ENCODE measurements around the gene FCN1. TPM values are rescaled to one million over a fixed set of nuclear protein-coding genes. Genes with fewer than 3 reads are reported as not detected.

Gene FCN1
- polyA plus RNA-seq, 1 donor (not counting 4 experiments of a cell fraction or from before 2014, with no cell fraction given): not detected

DNA sequence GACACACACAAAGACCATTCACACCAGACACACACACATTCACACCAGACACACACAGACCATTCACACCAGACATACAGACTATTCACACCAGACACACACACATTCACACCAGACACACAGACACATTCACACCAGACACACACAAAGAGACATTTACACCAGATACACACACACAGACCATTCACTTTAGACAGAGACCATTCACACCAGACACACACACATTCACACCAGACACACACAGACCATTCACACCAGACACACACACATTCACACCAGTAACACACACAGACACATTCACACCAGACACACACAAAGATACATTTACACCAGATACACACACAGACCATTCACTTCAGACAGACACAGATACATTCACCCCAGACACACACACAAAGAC is 29.0 kb upstream of the FCN1 start:
- Histone ChIP-seq H3K4me1 (ENCODE audit: control insufficient read depth, extremely low read depth, insufficient read depth, low read length) (no peaks in the 10 kb centered on the region), H3K4me2 (ENCODE audit: control insufficient read depth, extremely low read depth, insufficient read depth, low read depth, low read length) (no peak overlapping the region), H3K27me3 (ENCODE audit: control insufficient read depth, extremely low read depth, insufficient read depth, low read length) (peaks cover 34% of the 10 kb centered on the region), H3K27ac (ENCODE audit: control insufficient read depth, insufficient read depth, low read length) (no peak overlapping the region), H3K79me2 (ENCODE audit: control insufficient read depth, insufficient read depth, low read length) (no peaks in the 10 kb centered on the region), H3K36me3 (ENCODE audit: control insufficient read depth in 2 of 2, extremely low read depth in 1 of 2, insufficient read depth in 2 of 2, low read length in 2 of 2) (no peaks in the 10 kb centered on the region), H4K20me1 (ENCODE audit: control insufficient read depth, extremely low read depth, insufficient read depth, low read length) (no peaks in the 10 kb centered on the region), H3K9me3 (ENCODE audit: control insufficient read depth, low read depth, low read length) (no peaks in the 10 kb centered on the region), H3K9me1 (ENCODE audit: control insufficient read depth, extremely low read depth, insufficient read depth, low read length) (no peaks in the 10 kb centered on the region), H3K9ac (ENCODE audit: control insufficient read depth, extremely low read depth, insufficient read depth, low read length) (no peak overlapping the region), H2AFZ (ENCODE audit: control insufficient read depth, low read length) (no peak overlapping the region), H3K4me3 (ENCODE audit: control insufficient read depth in 2 of 3, extremely low read depth in 1 of 3, insufficient read depth in 2 of 3, low read depth in 1 of 3, low read length in 3 of 3) (no peak overlapping the region)
- TF ChIP-seq EZH2 (IDR thresholded peaks at IDR 0.05; ENCODE audit: low read length): no peak
- dilution Hi-C loops (cut with MboI; ENCODE audit: extremely low pct_ligation_motif_present, low sequenced_read_pairs): no loop called here
- no peak for FAIRE-seq
- no peak for DNase-seq (ENCODE audit: low read depth, low spot score)

DNA sequence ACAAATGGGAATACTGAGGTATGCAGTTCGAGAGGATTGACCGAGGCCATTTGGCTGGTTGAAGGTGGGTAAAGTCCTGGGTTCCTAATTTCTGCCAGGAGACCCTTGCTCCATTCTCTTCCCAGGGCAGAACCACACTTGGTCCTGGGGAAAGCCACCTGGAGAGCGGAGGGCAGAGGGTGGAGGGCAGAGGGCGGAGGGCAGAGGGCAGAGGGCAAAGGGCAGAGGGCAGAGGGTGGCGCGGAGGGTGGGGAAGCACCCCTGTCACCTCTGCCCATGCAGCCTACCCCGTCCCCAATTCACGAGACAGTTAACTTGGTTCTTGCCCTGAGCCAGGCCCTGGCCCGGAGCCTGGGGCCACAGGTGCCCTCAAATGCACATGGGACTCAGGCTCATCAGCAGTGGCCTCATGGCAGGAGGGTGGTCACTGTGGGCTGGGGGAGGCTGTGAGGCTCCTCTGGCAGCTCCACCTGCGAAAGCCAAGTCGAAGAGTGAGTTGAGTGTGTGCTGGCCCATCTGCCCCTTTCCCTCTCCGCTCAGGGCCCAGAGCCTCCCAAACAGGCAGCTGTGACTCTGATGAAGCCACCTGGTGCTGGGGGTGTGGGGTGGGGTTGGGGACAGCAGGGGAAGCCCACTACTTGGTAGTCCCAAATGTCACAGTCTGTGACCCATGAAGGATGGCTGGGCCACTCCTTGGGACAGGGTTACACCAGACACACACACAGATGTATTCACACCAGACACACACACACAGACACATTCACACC is 28.0 kb upstream of the FCN1 start:
- dilution Hi-C loops (cut with MboI; ENCODE audit: extremely low pct_ligation_motif_present, low sequenced_read_pairs): no loop called here
- Histone ChIP-seq H3K9me3 (ENCODE audit: control insufficient read depth, low read depth, low read length) (no peaks in the 10 kb centered on the region), H2AFZ (ENCODE audit: control insufficient read depth, low read length) (no peak overlapping the region), H3K9me1 (ENCODE audit: control insufficient read depth, extremely low read depth, insufficient read depth, low read length) (no peaks in the 10 kb centered on the region), H3K79me2 (ENCODE audit: control insufficient read depth, insufficient read depth, low read length) (no peaks in the 10 kb centered on the region), H3K27me3 (ENCODE audit: control insufficient read depth, extremely low read depth, insufficient read depth, low read length) (peaks cover 34% of the 10 kb centered on the region), H3K4me3 (ENCODE audit: control insufficient read depth in 2 of 3, extremely low read depth in 1 of 3, insufficient read depth in 2 of 3, low read depth in 1 of 3, low read length in 3 of 3) (no peak overlapping the region), H3K4me2 (ENCODE audit: control insufficient read depth, extremely low read depth, insufficient read depth, low read depth, low read length) (no peak overlapping the region), H4K20me1 (ENCODE audit: control insufficient read depth, extremely low read depth, insufficient read depth, low read length) (no peaks in the 10 kb centered on the region), H3K27ac (ENCODE audit: control insufficient read depth, insufficient read depth, low read length) (no peak overlapping the region), H3K36me3 (ENCODE audit: control insufficient read depth in 2 of 2, extremely low read depth in 1 of 2, insufficient read depth in 2 of 2, low read length in 2 of 2) (no peaks in the 10 kb centered on the region), H3K9ac (ENCODE audit: control insufficient read depth, extremely low read depth, insufficient read depth, low read length) (no peak overlapping the region), H3K4me1 (ENCODE audit: control insufficient read depth, extremely low read depth, insufficient read depth, low read length) (no peaks in the 10 kb centered on the region)
- no peak for TF ChIP-seq EZH2 (IDR thresholded peaks at IDR 0.05; ENCODE audit: low read length)
- TF ChIP-seq, protein P1, sequence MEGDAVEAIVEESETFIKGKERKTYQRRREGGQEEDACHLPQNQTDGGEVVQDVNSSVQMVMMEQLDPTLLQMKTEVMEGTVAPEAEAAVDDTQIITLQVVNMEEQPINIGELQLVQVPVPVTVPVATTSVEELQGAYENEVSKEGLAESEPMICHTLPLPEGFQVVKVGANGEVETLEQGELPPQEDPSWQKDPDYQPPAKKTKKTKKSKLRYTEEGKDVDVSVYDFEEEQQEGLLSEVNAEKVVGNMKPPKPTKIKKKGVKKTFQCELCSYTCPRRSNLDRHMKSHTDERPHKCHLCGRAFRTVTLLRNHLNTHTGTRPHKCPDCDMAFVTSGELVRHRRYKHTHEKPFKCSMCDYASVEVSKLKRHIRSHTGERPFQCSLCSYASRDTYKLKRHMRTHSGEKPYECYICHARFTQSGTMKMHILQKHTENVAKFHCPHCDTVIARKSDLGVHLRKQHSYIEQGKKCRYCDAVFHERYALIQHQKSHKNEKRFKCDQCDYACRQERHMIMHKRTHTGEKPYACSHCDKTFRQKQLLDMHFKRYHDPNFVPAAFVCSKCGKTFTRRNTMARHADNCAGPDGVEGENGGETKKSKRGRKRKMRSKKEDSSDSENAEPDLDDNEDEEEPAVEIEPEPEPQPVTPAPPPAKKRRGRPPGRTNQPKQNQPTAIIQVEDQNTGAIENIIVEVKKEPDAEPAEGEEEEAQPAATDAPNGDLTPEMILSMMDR (optimal IDR thresholded peaks at IDR 0.05 in 1 of 3, IDR thresholded peaks at IDR 0.05 in 1 of 3, conservative IDR thresholded peaks at IDR 0.05 in 1 of 3; ENCODE audit: extremely low read depth in 1 of 3, insufficient read depth in 2 of 3, low read length in 3 of 3): no peak
- DNase-seq (ENCODE audit: low read depth, low spot score): no peak
- FAIRE-seq: no peak

Measured in keratinocyte (primary cell).